Activated CD4-positive, alpha-beta T cell treated with anti-CD3 and anti-CD28 coated beads for 48 hours (primary cell): ENCODE results near the gene ZNF213.
A peak's percentile ranks its signal among the peaks of the same experiment; 100 is the strongest.
"Not testable (repeated sequence)": the region's sequence is repeated elsewhere in the genome, so short reads cannot be mapped to it uniquely, and the experiment has no call there.

Experiments
- DNase-seq: peaks from one replicate; pipeline ENCODE4 v3.0.0-alpha.2; 2020

Gene ZNF213

DNA sequence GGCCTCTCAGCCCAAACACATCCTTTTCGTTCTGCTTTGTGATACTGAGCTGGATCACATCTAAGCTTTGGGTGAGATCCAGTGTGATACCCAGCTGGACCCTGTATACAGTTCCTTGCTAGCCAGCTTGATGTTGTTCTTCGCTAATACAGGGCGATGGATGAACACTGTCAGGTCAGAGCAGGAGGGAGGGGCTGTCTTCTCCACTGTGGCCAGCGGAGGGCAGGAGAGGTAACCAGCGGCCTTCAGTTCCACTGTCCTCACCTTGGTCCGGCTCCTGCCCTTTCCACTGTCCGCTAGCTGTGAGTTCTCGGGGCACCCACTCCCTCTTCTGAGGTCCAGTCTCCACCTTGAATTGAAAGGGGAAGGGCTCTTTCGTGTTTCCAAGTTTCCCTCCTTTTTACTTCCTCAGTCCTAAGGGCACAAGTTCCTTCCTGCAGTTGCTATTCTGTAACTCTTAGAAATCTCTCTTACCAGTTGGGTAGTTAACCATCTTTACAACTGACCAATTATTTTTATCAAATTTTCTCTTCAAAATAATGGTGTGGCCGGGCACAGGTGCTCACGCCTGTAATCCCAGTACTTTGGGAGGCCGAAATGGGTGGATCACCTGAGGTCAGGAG, 3.0 kb upstream of the ZNF213 start:
- peak; percentile 69 for DNase-seq

DNA sequence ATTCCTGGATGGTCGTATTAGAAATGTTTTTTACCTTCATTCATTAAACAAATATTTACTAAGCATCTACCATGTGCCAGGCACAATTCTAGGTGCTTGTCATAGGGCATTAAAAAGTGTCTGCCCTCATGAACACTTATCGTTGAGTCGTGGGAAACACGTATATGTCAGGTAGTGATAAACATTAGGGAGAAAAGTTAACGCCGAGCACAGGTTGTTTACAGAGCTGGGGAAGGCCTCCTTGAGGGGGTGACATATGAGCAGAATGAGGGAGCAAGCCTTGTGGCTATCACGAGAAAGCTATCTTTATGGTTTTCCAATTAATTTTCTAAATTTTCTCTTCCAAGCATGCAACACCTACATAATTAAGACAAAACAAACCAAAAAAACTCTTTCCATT, 985 bp upstream of the ZNF213 start:
- DNase-seq = no peak

GRCh38 chr16:3135126-3135715, 392 bp downstream of the ZNF213 start:
- no peak for DNase-seq

DNA sequence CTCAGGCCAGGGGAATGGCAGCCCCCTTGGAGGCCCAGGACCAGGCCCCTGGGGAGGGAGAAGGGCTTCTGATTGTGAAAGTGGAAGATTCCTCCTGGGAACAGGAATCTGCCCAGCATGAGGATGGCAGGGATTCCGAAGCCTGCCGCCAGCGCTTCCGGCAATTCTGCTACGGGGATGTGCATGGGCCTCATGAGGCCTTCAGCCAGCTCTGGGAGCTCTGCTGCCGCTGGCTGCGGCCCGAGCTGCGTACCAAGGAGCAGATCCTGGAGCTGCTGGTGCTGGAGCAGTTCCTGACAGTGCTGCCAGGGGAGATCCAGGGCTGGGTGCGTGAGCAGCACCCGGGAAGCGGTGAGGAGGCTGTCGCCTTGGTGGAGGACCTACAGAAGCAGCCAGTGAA, 2.4 kb downstream of the ZNF213 start:
- DNase-seq = no peak

DNA sequence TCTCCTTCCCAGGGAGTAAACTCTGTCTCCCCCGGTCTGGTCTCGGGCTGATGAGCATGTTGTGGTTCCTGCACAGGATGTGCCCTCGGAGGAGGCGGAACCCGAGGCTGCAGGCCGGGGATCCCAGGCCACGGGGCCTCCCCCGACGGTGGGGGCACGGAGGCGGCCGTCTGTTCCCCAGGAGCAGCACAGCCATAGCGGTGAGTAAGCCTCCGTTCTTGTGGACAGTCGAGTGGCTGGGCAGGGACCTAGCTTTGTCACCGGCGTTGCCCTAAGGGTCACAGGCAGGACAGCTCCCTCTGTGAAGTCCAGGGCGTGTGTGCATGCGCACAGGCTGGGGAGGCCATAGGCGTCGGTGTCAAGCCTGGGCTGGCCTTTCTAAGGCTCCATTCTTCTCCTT, 3.5 kb downstream of the ZNF213 start:
- no peak for DNase-seq

- DNase-seq = no peak
Observed at GRCh38 chr16:3138823-3139426, 4.1 kb downstream of the ZNF213 start.

DNA sequence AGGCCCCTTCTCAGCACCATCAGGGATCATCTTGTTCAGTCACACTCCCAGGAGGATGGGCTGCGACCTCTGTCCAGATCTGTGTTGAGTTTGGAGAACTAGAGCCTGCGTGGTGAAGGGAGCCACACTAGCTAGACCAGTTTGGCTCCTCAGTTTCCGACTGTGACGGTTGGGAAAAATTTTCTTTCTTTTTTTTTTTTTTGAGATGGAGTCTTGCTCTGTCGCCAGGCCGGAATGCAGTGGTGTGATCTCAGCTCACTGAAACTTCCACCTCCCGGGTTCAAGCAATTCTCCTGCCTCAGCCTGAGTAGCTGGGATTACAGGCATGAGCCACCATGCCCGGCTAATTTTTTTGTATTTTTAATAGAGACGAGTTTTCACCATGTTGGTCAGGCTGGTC, 4.7 kb downstream of the ZNF213 start:
- not testable (repeated sequence) for DNase-seq

GRCh38 chr16:3140603-3141427, 6.0 kb downstream of the ZNF213 start:
- DNase-seq = no peak

GRCh38 chr16:3141781-3142311, 7.0 kb downstream of the ZNF213 start:
- DNase-seq = no peak

DNA sequence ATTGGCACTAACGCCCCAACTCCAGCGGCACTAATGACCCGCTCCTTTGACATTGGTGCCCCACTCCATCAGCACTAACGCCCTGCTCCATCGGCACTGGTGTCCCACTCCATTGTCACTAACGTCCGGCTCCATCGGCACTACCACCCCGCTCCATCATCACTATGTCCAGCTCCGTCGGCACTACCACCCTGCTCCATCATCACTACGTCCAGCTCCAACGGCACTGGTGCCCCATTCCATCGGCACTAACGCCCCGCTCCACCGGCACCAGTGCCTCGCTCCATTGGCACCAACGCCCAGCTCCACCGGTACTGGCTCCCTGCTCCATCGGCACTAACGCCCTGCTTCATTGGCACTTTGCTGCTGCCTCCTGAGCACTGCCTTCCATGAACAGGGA, 7.5 kb downstream of the ZNF213 start:
- no peak for DNase-seq

DNA sequence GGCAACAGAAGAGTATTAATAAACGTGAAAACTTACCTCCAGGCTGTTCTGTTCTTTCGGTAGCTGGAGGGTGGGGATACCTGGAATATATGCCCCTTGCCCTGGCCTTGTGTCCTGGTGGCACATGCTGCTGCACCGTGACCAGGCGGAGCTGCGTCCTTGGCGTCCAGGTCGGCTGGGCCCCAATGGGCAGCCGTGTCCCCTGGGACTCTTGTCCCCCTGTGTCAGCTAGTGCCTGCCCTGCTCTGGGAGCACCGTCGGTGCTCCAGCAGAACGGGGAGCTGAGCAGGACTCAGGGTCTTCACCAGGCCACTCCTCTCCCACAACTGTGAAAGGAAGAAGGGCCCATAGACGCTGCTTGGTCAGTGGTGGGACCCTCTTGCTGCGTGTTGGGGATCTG, 7.9 kb downstream of the ZNF213 start:
- DNase-seq = no peak

- DNase-seq = no peak
Observed at GRCh38 chr16:3143189-3143588, 8.4 kb downstream of the ZNF213 start.

- no peak for DNase-seq
Observed at GRCh38 chr16:3143598-3144320, 8.9 kb downstream of the ZNF213 start.

DNA sequence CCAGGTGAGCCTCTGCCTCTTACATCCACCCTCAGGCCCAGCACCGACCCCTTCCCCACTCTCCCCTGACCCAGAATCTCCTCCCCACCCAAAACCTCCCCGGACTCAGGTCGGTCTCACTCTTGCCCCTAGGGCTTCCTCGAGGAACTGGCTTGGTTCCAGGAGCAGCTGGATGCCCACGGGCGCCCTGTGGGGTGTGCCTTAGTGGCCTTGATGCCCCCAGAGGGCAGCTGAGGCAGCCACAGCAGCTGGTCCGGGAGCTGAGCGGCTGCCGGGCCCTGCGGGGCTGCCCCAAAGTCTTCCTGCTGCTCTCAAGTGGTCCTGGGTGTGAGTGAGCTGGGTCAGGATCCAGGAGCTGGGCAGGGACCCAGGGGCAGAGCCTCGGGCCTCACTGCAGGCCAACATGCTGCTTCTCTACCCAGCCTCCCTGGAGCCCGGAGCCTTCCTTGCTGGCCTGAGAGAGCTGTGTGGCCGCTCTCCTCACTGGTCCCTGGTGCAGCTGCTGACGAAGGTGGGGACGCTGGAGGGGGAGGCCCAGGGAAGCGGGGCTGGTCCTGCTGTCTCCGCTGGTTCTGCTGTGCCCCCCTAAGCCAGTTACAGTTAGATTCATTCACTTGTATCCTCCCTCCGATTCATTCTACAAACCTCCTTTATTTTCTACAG, 9.6 kb downstream of the ZNF213 start:
- DNase-seq = no peak

DNA sequence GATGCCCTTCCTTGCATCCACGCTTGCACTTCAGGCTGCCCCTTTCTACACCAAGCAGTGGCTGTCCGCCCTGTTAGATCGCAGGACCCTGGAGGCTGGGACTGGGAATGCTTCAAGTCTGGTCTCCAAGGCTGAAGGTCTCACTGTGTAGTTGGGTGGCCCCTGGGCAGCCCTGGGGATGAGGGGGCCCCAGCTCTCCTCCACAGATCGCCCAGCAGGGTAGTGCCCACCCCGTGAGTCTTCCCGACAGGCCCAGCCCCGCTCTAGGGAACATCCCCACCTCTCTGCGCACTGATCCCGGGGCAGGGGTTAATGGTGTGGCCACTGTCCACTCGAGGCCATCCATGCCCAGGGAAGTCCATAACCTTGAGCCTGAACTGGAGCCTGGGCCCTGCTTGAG, 10.3 kb downstream of the ZNF213 start:
- no peak for DNase-seq

DNA sequence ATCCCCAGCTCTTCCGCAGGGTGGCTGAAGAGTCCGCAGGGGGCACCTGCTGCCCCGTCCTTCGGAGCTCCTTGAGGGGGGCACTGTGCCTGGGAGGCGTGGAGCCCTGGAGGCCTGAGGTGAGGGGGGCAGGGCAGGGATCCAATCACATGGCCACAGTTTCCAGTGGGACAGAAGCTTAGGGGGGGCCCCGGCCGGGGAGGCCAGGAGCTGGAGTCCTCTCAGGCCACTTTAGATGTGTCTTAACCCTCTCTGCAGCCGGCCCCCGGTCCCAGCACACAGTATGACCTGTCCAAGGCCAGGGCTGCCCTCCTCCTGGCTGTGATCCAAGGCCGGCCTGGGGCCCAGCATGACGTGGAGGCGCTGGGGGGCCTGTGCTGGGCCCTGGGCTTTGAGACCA, 10.8 kb downstream of the ZNF213 start:
- no peak for DNase-seq

- no peak for DNase-seq
Observed at GRCh38 chr16:3147046-3147756, 12.4 kb downstream of the ZNF213 start.

GRCh38 chr16:3147757-3148104, 12.9 kb downstream of the ZNF213 start:
- DNase-seq = no peak

GRCh38 chr16:3148256-3149192, 13.7 kb downstream of the ZNF213 start:
- DNase-seq = no peak

GRCh38 chr16:3149193-3149530, 14.3 kb downstream of the ZNF213 start:
- DNase-seq = no peak
